Measurements from ENCODE around the gene NPY4R2. TPM values are rescaled to one million over a fixed set of nuclear protein-coding genes. Genes with fewer than 3 reads are reported as not detected.

NPY4R2 gene
- total RNA-seq, 1 donor from 2014 or later, result 0.29 TPM

Other genes starting within 250 kb of the NPY4R2 start
- 1.1 TPM in 1 of 2 replicates, not detected in the other for gene SYT15B, start 155.1 kb upstream of the NPY4R2 start, total RNA-seq
- gene FAM25C, start 81.1 kb downstream of the NPY4R2 start, total RNA-seq, result not detected in 2 replicates